Measurements from ENCODE around the gene IL1RAPL1. TPM values are rescaled to one million over a fixed set of nuclear protein-coding genes. Genes with fewer than 3 reads are reported as not detected.

The IL1RAPL1 gene
- total RNA-seq, 4 donors from 2014 or later: 0.42 to 0.99 (median 0.46) TPM

DNA sequence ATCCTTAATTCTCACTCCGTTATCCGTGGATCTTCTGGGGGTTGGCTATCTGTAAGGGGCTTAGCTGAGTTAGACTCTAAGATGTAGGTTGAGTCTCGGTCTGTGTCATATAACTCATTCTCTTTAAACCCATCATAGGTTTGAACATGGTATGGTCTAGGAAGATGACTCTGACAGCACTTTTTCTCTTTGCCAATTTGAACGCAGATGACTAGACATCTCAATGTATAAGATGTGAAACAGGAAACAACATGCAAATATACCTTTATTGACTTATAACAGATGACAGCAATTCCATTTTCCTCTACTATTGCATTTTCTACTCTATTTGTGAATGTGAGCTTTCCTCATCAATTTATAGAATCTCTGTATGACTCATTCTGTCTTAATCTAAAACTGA lies 993.3 kb downstream of the IL1RAPL1 start:
- 75% methylated on average over 4 of the region's 4 CpGs for WGBS
- intact Hi-C loops (cut with DNase I): no loop called here
- Histone ChIP-seq H3K27ac (replicated peaks in 1 of 4) (no peak overlapping the region), H3K4me1 (no peaks in the 10 kb centered on the region), H3K9me3 (no peaks in the 10 kb centered on the region), H3K4me3 (no peak overlapping the region), H3K27me3 (no peaks in the 10 kb centered on the region), H3K36me3 (no peaks in the 10 kb centered on the region)
- DNase-seq (ENCODE audit: extremely low spot score): no peak
- TF ChIP-seq POLR2A (IDR thresholded peaks at IDR 0.05; ENCODE audit: low read depth) (no peak), EP300 (IDR thresholded peaks at IDR 0.05) (no peak), POLR2AphosphoS5 (IDR thresholded peaks at IDR 0.05) (no peak)
- TF ChIP-seq, protein P1, sequence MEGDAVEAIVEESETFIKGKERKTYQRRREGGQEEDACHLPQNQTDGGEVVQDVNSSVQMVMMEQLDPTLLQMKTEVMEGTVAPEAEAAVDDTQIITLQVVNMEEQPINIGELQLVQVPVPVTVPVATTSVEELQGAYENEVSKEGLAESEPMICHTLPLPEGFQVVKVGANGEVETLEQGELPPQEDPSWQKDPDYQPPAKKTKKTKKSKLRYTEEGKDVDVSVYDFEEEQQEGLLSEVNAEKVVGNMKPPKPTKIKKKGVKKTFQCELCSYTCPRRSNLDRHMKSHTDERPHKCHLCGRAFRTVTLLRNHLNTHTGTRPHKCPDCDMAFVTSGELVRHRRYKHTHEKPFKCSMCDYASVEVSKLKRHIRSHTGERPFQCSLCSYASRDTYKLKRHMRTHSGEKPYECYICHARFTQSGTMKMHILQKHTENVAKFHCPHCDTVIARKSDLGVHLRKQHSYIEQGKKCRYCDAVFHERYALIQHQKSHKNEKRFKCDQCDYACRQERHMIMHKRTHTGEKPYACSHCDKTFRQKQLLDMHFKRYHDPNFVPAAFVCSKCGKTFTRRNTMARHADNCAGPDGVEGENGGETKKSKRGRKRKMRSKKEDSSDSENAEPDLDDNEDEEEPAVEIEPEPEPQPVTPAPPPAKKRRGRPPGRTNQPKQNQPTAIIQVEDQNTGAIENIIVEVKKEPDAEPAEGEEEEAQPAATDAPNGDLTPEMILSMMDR (IDR thresholded peaks at IDR 0.05): no peak

DNA sequence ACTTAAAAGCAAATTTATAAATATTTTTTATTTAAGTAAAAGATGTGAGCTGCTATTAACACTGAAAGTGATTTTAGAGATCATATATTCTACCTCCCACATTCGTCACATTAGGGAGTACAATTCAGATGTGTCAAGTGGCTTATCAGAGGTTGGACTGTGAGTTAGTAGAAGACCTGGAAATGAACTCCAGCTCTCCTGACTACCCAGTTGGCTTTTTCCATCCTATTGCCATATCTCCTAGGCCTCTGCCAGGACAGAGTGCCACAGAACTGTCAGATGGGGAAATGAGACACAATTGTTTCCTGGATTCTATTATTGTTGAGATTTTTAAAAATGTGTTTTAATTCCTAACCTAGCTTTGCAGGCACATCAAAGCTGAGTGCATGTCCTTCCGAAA lies 994.0 kb downstream of the IL1RAPL1 start:
- WGBS: 76% methylated on average over 2 of the region's 2 CpGs
- Histone ChIP-seq H3K4me3 (no peak overlapping the region), H3K4me1 (no peaks in the 10 kb centered on the region), H3K27me3 (no peaks in the 10 kb centered on the region), H3K36me3 (no peaks in the 10 kb centered on the region), H3K9me3 (no peaks in the 10 kb centered on the region), H3K27ac (replicated peaks in 1 of 4) (no peak overlapping the region)
- TF ChIP-seq POLR2A (IDR thresholded peaks at IDR 0.05; ENCODE audit: low read depth) (no peak), EP300 (IDR thresholded peaks at IDR 0.05) (no peak), POLR2AphosphoS5 (IDR thresholded peaks at IDR 0.05) (no peak)
- TF ChIP-seq, protein P1 (IDR thresholded peaks at IDR 0.05): no peak
- DNase-seq (ENCODE audit: extremely low spot score): no peak
- intact Hi-C loops (cut with DNase I): no loop called here

DNA sequence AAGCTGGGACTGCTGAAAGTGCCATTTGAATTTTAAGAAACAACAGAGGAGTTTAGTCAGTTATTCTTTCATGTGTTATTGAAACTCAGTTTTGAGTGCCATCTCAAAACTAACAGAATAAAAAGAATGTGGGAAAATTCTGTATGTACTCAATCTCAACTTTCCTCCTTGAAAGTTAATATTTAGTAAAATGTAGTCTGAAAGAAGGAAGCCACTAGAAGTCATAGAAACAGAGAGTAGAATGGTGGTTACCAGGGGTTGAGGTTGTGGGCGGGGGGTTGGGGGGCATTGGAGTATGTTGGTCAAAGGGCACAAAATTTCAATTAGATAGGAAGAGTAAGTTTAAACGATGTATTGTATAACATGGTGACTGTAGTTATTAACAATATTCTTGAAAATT lies 999.9 kb downstream of the IL1RAPL1 start:
- Histone ChIP-seq H3K4me1 (no peaks in the 10 kb centered on the region), H3K9me3 (no peaks in the 10 kb centered on the region), H3K27me3 (no peaks in the 10 kb centered on the region), H3K36me3 (no peaks in the 10 kb centered on the region), H3K27ac (replicated peaks in 1 of 4) (no peak overlapping the region), H3K4me3 (no peak overlapping the region)
- no peak for DNase-seq (ENCODE audit: extremely low spot score)
- TF ChIP-seq POLR2AphosphoS5 (IDR thresholded peaks at IDR 0.05) (no peak), POLR2A (IDR thresholded peaks at IDR 0.05; ENCODE audit: low read depth) (no peak), EP300 (IDR thresholded peaks at IDR 0.05) (no peak)
- TF ChIP-seq, protein P1 (IDR thresholded peaks at IDR 0.05): no peak
- intact Hi-C loops (cut with DNase I): no loop called here
- WGBS: 72% methylated on average over 2 of the region's 2 CpGs

DNA sequence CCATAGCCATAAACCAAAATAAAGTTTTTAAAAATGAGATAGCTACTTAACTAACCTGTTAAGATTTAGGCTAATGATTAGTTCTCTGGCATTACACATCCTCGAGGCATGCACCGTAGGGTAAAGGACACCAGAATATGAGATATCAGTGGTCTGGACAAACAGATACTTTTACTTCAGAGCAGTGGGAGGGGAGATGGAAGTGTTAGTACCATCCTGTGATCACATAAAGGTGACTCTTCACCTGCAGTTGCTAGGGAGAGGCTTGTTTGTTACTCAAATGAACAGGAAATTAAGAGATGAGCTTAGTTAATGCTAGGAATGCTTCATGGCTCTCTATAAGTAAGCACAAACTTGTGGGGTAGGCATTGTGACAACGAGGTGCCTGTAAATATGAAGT lies 1003.7 kb downstream of the IL1RAPL1 start:
- no peak for TF ChIP-seq POLR2A (IDR thresholded peaks at IDR 0.05; ENCODE audit: low read depth)
- TF ChIP-seq, protein P1 (IDR thresholded peaks at IDR 0.05): no peak
- TF ChIP-seq EP300 (IDR thresholded peaks at IDR 0.05): no peak
- no peak for TF ChIP-seq POLR2AphosphoS5 (IDR thresholded peaks at IDR 0.05)
- DNase-seq (ENCODE audit: extremely low spot score): no peak
- H3K27me3 ChIP-seq: no peaks in the 10 kb centered on the region
- H3K36me3 ChIP-seq: no peaks in the 10 kb centered on the region
- H3K4me1 ChIP-seq: no peaks in the 10 kb centered on the region
- intact Hi-C loops (cut with DNase I): no loop called here
- WGBS: 73% methylated on average over 3 of the region's 3 CpGs
- H3K27ac ChIP-seq (replicated peaks in 1 of 4): no peak overlapping the region
- H3K9me3 ChIP-seq: no peaks in the 10 kb centered on the region
- no peak overlapping the region for H3K4me3 ChIP-seq

DNA sequence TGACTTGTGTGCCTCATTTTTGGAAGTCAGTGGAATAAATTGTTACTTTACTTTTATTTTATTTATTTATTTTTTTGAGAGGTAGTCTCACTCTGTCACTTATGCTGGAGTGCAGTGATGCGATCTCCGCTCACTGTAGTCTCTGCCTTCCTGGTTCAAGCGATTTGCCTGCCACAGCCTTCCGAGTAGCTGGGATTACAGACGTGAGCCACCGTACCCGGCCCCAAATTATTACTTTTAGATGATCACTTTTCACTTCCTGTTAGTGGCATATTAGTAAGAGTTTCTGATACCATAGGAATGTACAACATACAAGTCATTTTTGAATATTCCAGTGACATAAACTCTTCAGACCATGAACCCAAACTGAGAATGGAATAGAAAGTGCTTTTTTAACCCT lies 1017.1 kb downstream of the IL1RAPL1 start:
- H3K27me3 ChIP-seq: no peaks in the 10 kb centered on the region
- no peaks in the 10 kb centered on the region for H3K4me1 ChIP-seq
- no peak for TF ChIP-seq EP300 (IDR thresholded peaks at IDR 0.05)
- TF ChIP-seq POLR2A (IDR thresholded peaks at IDR 0.05; ENCODE audit: low read depth): no peak
- TF ChIP-seq, protein P1 (IDR thresholded peaks at IDR 0.05): no peak
- TF ChIP-seq POLR2AphosphoS5 (IDR thresholded peaks at IDR 0.05): no peak
- WGBS: 83% methylated on average over 7 of the region's 7 CpGs
- no peak for DNase-seq (ENCODE audit: extremely low spot score)
- no peaks in the 10 kb centered on the region for H3K36me3 ChIP-seq
- no peaks in the 10 kb centered on the region for H3K9me3 ChIP-seq
- intact Hi-C loops (cut with DNase I): no loop called here
- no peak overlapping the region for H3K27ac ChIP-seq (replicated peaks in 1 of 4)
- H3K4me3 ChIP-seq: no peak overlapping the region

Data from esophagus muscularis mucosa (tissue), 4 donors.